Measurements from ENCODE around the gene FUT6. TPM values are rescaled to one million over a fixed set of nuclear protein-coding genes. Genes with fewer than 3 reads are reported as not detected.

Gene FUT6
- total RNA-seq, 1 donor: not detected

DNA sequence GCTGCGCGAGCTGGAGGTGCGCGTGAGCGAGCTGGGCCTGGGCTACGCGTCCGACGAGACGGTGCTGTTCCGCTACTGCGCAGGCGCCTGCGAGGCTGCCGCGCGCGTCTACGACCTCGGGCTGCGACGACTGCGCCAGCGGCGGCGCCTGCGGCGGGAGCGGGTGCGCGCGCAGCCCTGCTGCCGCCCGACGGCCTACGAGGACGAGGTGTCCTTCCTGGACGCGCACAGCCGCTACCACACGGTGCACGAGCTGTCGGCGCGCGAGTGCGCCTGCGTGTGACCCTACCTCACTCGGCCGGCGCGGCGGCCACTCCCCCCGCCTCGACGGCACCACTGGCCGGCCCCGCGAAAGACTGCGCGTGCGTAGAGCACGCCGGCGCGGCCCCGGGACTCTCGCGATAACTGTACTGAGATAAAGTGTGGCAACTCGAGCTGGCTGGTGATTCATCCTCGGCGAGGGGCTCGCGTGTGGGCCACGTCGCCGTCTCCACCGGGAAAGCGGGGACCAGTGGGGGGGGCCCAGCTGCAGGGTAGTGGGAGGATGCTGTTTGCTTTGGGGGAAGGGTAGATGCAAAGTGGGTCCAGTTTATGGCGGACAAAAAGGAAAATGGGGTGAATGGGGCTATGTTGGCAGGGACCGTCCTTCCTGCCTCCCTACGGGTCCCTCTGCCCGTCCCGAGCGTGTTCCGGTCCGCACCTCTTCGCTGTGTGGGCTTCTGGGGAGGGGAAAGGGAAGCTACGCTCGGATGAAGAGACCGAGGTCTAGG lies 11.4 kb downstream of the FUT6 start:
- peak; percentile 94 for DNase-seq (ENCODE audit: low read depth)
- peak overlapping the region; percentile 86 for H3K4me3 ChIP-seq (ENCODE audit: low read depth, low read length)
- TF ChIP-seq, protein P1, sequence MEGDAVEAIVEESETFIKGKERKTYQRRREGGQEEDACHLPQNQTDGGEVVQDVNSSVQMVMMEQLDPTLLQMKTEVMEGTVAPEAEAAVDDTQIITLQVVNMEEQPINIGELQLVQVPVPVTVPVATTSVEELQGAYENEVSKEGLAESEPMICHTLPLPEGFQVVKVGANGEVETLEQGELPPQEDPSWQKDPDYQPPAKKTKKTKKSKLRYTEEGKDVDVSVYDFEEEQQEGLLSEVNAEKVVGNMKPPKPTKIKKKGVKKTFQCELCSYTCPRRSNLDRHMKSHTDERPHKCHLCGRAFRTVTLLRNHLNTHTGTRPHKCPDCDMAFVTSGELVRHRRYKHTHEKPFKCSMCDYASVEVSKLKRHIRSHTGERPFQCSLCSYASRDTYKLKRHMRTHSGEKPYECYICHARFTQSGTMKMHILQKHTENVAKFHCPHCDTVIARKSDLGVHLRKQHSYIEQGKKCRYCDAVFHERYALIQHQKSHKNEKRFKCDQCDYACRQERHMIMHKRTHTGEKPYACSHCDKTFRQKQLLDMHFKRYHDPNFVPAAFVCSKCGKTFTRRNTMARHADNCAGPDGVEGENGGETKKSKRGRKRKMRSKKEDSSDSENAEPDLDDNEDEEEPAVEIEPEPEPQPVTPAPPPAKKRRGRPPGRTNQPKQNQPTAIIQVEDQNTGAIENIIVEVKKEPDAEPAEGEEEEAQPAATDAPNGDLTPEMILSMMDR (IDR thresholded peaks at IDR 0.05; ENCODE audit: insufficient read depth, low read depth, low read length): no peak

DNA sequence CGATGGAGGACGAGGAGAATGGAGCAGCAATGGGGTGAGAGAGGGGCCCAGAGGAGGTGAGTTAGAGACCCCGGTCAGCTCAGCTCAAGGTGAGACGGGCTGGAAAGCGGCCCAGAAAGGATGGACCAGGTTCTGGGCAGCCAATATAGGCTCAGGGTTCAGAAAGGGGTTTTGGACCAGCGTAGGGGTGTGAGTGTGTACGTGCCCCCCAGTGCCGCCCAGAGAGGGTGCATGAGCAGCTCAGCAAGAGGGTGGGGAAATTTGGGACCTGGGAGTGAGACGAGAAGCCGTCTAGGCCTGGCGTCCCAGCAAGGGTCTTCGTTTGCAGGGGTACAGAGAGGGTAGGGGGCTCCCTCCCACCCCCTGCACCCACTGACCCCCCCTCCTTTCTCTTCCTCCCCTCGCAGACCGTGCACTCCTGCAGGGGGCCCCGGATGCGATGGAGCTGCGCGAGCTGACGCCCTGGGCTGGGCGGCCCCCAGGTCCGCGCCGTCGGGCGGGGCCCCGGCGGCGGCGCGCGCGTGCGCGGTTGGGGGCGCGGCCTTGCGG lies 12.1 kb downstream of the FUT6 start:
- peak overlapping the region; percentile 49 for H3K4me3 ChIP-seq (ENCODE audit: low read depth, low read length)
- TF ChIP-seq, protein P1 (IDR thresholded peaks at IDR 0.05; ENCODE audit: insufficient read depth, low read depth, low read length): no peak
- DNase-seq (ENCODE audit: low read depth): no peak

GRCh38 chr19:5826531-5827341 lies 12.8 kb downstream of the FUT6 start:
- peak overlapping the region; percentile 49 for H3K4me3 ChIP-seq (ENCODE audit: low read depth, low read length)
- DNase-seq (ENCODE audit: low read depth): peak; percentile 44
- TF ChIP-seq, protein P1 (IDR thresholded peaks at IDR 0.05; ENCODE audit: insufficient read depth, low read depth, low read length): peak; percentile 19

DNA sequence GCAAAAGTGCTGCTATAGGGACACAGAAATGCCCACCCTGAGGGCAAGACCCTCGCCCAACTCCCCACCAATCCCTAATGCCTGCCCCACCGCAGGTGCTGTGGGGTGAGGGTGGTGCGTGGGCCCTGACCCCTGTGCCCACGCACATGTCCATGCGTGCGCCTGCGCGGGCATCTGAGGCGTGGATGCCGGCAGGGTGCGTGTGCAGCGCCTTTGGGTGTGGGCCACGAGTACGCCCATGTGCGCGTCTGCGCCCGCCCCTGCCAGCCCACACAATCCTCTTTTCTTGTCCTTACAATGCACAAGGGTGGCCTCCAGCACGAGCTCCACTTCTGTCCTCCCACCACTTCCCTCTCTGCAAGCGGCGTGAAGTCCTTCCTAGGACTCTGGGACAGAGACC lies 14.3 kb downstream of the FUT6 start:
- TF ChIP-seq, protein P1 (IDR thresholded peaks at IDR 0.05; ENCODE audit: insufficient read depth, low read depth, low read length): no peak
- H3K4me3 ChIP-seq (ENCODE audit: low read depth, low read length): no peak overlapping the region
- DNase-seq (ENCODE audit: low read depth): no peak

GRCh38 chr19:5824751-5825150 lies 14.8 kb downstream of the FUT6 start:
- H3K4me3 ChIP-seq (ENCODE audit: low read depth, low read length): no peak overlapping the region
- TF ChIP-seq, protein P1 (IDR thresholded peaks at IDR 0.05; ENCODE audit: insufficient read depth, low read depth, low read length): no peak
- no peak for DNase-seq (ENCODE audit: low read depth)

GRCh38 chr19:5823579-5824281 lies 15.8 kb downstream of the FUT6 start:
- TF ChIP-seq, protein P1 (IDR thresholded peaks at IDR 0.05; ENCODE audit: insufficient read depth, low read depth, low read length): peak; percentile 39
- DNase-seq (ENCODE audit: low read depth): no peak
- no peak overlapping the region for H3K4me3 ChIP-seq (ENCODE audit: low read depth, low read length)
